Hepatocyte (in vitro differentiated cells): ENCODE data around the gene GNS. TPM values are rescaled to one million over a fixed set of nuclear protein-coding genes. Genes with fewer than 3 reads are reported as not detected.

Experiments
- DNase-seq: peaks from one replicate; pipeline ENCODE4 v3.0.0-alpha.2; 2016; ENCODE audit warnings: low spot score
- H2AFZ ChIP-seq: fragments of 200-600 bp; sonication (generic); 2 replicates; pipeline ENCODE4 v1.6.0; 2016; ENCODE audit warnings: antibody characterized with exemption, mild to moderate bottlenecking
- H3K27ac ChIP-seq: fragments of 200-600 bp; sonication (generic); 2 replicates; pipeline ENCODE4 v1.5.1; 2016; ENCODE audit warnings: mild to moderate bottlenecking
- H3K27me3 ChIP-seq: fragments of 200-600 bp; sonication (generic); 2 replicates; pipeline ENCODE4 v1.6.1; 2016
- H3K36me3 ChIP-seq: fragments of 200-600 bp; sonication (generic); replicated peaks from 2 replicates; pipeline ENCODE4 v1.5.1; 2016; ENCODE audit warnings: low read depth; ENCODE audit not compliant: insufficient read depth
- H3K4me1 ChIP-seq: fragments of 200-600 bp; sonication (generic); 2 replicates; pipeline ENCODE4 v1.5.1; 2016; ENCODE audit warnings: mild to moderate bottlenecking, moderate library complexity; ENCODE audit not compliant: insufficient read depth
- H3K4me2 ChIP-seq: fragments of 200-600 bp; sonication (generic); 2 replicates; pipeline ENCODE4 v1.6.0; 2016
- H3K4me3 ChIP-seq: fragments of 200-600 bp; sonication (generic); 2 replicates; pipeline ENCODE4 v1.5.1; 2016; ENCODE audit warnings: mild to moderate bottlenecking
- H3K79me2 ChIP-seq: fragments of 200-600 bp; sonication (generic); 2 replicates; pipeline ENCODE4 v1.6.0; 2017; ENCODE audit warnings: mild to moderate bottlenecking
- H3K9me2 ChIP-seq: fragments of 200-600 bp; sonication (generic); replicated peaks from 2 replicates; pipeline ENCODE4 v1.6.0; 2017; ENCODE audit warnings: mild to moderate bottlenecking; ENCODE audit not compliant: insufficient read depth
- H3K9me3 ChIP-seq: fragments of 200-600 bp; sonication (generic); 2 replicates; pipeline ENCODE4 v1.5.1; 2016; ENCODE audit warnings: low read depth, mild to moderate bottlenecking
- H4K20me1 ChIP-seq: fragments of 200-600 bp; sonication (generic); 2 replicates; pipeline ENCODE4 v1.6.0; 2016; ENCODE audit warnings: mild to moderate bottlenecking; ENCODE audit not compliant: insufficient read depth, poor library complexity, severe bottlenecking
- CTCF ChIP-seq: fragments of 200-600 bp; sonication (generic); IDR thresholded peaks from 2 replicates; pipeline ENCODE4 v1.5.1; 2016; ENCODE audit warnings: antibody characterized with exemption, mild to moderate bottlenecking; ENCODE audit not compliant: poor library complexity
- EZH2 ChIP-seq: fragments of 200-600 bp; sonication (generic); IDR thresholded peaks from 2 replicates; pipeline ENCODE4 v1.6.1; 2016; ENCODE audit warnings: antibody characterized with exemption, mild to moderate bottlenecking, borderline replicate concordance
- EZH2phosphoT487 ChIP-seq: fragments of 200-600 bp; sonication (generic); IDR thresholded peaks from one replicate; pipeline ENCODE4 v1.6.1; 2018; ENCODE audit warnings: antibody characterized with exemption, mild to moderate bottlenecking, low read depth, moderate library complexity; ENCODE audit not compliant: unreplicated experiment, severe bottlenecking
- WGBS: methylation state at CpG from one replicate; pipeline ENCODE4 v1.1.6; 2016; ENCODE audit warnings: low lambda C conversion rate; ENCODE audit errors: missing lambda C conversion rate; 5-methylcytosine and 5-hydroxymethylcytosine counted together
- polyA plus RNA-seq: library from polyadenylated mRNA; unstranded; fragments of >200 nt; fragmentation: Nextera tagmentation; extraction: Ambion mirVana; gene quantifications from 2 replicates; pipeline ENCODE4 v1.2.1, GENCODE V29; 2016
- total RNA-seq: library from RNA; depleted of rRNA; stranded (reverse); fragments of >200 nt; gene quantifications from 2 replicates; pipeline ENCODE4 v1.2.3, GENCODE V29; 2014

Gene GNS
- total and polyA plus RNA-seq, 2 experiments from 2014 or later = 88.0 to 193 TPM

DNA sequence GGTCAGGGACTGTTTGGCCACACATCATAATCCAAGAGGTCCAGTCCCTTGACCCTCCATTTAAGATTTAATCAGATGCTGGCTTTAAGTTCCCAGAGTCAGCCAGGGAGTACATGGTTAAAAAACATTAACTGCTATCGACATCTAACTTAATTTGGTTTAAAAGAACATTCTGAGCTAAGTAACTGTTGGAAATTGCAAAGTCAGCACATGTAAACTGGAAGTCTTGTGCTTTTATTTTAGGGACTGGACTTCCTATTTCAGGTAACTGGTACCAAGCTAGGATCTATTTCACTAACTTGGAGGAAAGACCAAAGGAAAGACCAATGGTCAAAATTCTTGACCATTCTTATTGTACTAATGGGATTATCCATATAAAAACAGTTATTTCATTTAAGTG lies 40.6 kb downstream of the GNS start:
- H3K9me3 ChIP-seq = no peaks in the 10 kb centered on the region
- H3K79me2 ChIP-seq = no peaks in the 10 kb centered on the region
- H3K27ac ChIP-seq = no peak overlapping the region
- DNase-seq = no peak
- H3K4me2 ChIP-seq = no peak overlapping the region
- no peaks in the 10 kb centered on the region for H3K27me3 ChIP-seq
- no peaks in the 10 kb centered on the region for H3K36me3 ChIP-seq
- H4K20me1 ChIP-seq = no peaks in the 10 kb centered on the region
- WGBS = 89% methylated on average over 1 of the region's 1 CpG
- TF ChIP-seq CTCF = no peak
- TF ChIP-seq EZH2phosphoT487 = no peak
- no peak for TF ChIP-seq EZH2
- no peak overlapping the region for H2AFZ ChIP-seq
- no peak overlapping the region for H3K4me3 ChIP-seq
- no peaks in the 10 kb centered on the region for H3K9me2 ChIP-seq
- H3K4me1 ChIP-seq = peaks cover 2% of the 10 kb centered on the region

GRCh38 chr12:64716839-64717455 lies 42.3 kb downstream of the GNS start:
- no peaks in the 10 kb centered on the region for H4K20me1 ChIP-seq
- no peak overlapping the region for H3K4me3 ChIP-seq
- H3K79me2 ChIP-seq = no peaks in the 10 kb centered on the region
- WGBS = 97% methylated on average over 6 of the region's 6 CpGs
- no peak for DNase-seq
- peaks cover 2% of the 10 kb centered on the region for H3K4me1 ChIP-seq
- no peaks in the 10 kb centered on the region for H3K36me3 ChIP-seq
- H2AFZ ChIP-seq = no peak overlapping the region
- H3K4me2 ChIP-seq = no peak overlapping the region
- H3K9me3 ChIP-seq = no peaks in the 10 kb centered on the region
- no peaks in the 10 kb centered on the region for H3K9me2 ChIP-seq
- no peak for TF ChIP-seq CTCF
- no peak overlapping the region for H3K27ac ChIP-seq
- H3K27me3 ChIP-seq = no peaks in the 10 kb centered on the region

GRCh38 chr12:64716371-64716770 lies 42.8 kb downstream of the GNS start:
- no peaks in the 10 kb centered on the region for H3K27me3 ChIP-seq

More at GRCh38 chr12:64716371-64716770, 42.8 kb downstream of the GNS start:
- Histone ChIP-seq H3K4me1 (peaks cover 2% of the 10 kb centered on the region), H2AFZ (no peak overlapping the region), H3K36me3 (no peaks in the 10 kb centered on the region), H4K20me1 (no peaks in the 10 kb centered on the region), H3K9me2 (no peaks in the 10 kb centered on the region), H3K4me2 (no peak overlapping the region), H3K9me3 (no peaks in the 10 kb centered on the region), H3K4me3 (no peak overlapping the region), H3K79me2 (no peaks in the 10 kb centered on the region), H3K27ac (no peak overlapping the region)
- peak; percentile 24 for DNase-seq
- 92% methylated on average over 4 of the region's 4 CpGs for WGBS
- TF ChIP-seq CTCF = no peak
- no peak for TF ChIP-seq EZH2
- no peak for TF ChIP-seq EZH2phosphoT487
